ENCODE measurements around the gene KBTBD13.
"Not testable (repeated sequence)": the region's sequence is repeated elsewhere in the genome, so short reads cannot be mapped to it uniquely, and the experiment has no call there.

Gene KBTBD13

DNA sequence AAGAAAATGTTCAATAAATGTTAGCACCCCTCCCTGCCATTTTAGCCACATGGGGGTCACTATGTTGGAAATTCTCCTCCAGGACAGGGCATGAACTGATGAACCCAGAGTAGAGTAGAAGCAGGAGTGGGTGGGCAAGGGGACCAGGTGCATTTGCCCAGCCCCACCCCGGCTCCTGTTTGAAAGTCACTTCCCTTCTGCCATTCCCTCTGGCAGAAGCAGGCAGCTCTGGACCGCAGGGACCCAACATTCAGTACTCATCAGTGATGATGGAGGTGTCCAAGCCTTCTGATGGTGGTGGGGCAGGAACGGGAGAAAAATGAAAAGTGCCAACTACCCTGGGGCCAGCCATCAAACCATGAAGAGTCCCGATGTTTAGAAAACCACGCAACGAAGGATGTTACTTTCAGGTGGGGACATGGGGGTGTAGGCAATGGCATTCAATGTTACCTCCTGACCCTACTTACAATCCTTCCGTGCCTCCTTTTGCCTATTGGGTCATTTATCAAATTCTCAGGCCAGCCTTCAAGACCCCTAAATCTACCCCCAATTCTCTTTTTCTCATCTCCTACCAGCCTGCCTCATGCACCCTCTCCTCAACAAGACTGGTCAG is 21.2 kb downstream of the KBTBD13 start:
- peaks cover 15% of the 10 kb centered on the region for H3K4me1 ChIP-seq (ENCODE audit: control insufficient read depth, insufficient read depth, low read length)
- H3K27me3 ChIP-seq (ENCODE audit: control insufficient read depth, insufficient read depth, low read length): no peaks in the 10 kb centered on the region
- H3K27ac ChIP-seq (ENCODE audit: low read depth, low read length): no peak overlapping the region
- no peak overlapping the region for H3K9ac ChIP-seq (ENCODE audit: low read length)
- no peak overlapping the region for H3K4me3 ChIP-seq (ENCODE audit: low read length)
- H3K36me3 ChIP-seq (ENCODE audit: control insufficient read depth, insufficient read depth, low read length): peaks cover 9% of the 10 kb centered on the region

DNA sequence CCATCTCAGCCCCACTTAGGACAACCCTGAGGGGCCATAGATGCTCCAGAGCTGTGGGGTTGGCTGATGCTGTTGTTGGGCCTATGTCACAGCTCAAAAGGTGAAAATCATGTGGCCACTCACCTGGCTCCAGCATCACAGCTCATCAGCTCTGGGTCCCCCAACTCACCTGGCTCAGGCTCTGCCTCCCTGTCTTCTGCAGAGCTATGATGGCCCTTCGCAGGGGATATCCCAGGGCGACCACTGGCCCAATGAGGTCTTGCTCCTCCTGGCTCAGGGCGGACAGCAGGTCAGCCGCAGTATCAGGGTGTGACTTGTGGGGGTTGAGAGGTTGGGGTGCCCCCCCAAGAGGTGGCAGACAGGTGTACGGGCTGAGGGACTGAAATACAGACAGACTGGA is 22.8 kb downstream of the KBTBD13 start:
- H3K9ac ChIP-seq (ENCODE audit: low read length): no peak overlapping the region
- H3K36me3 ChIP-seq (ENCODE audit: control insufficient read depth, insufficient read depth, low read length): peaks cover 9% of the 10 kb centered on the region
- no peak overlapping the region for H3K4me3 ChIP-seq (ENCODE audit: low read length)
- peaks cover 15% of the 10 kb centered on the region for H3K4me1 ChIP-seq (ENCODE audit: control insufficient read depth, insufficient read depth, low read length)
- H3K27me3 ChIP-seq (ENCODE audit: control insufficient read depth, insufficient read depth, low read length): no peaks in the 10 kb centered on the region
- H3K27ac ChIP-seq (ENCODE audit: low read depth, low read length): no peak overlapping the region

DNA sequence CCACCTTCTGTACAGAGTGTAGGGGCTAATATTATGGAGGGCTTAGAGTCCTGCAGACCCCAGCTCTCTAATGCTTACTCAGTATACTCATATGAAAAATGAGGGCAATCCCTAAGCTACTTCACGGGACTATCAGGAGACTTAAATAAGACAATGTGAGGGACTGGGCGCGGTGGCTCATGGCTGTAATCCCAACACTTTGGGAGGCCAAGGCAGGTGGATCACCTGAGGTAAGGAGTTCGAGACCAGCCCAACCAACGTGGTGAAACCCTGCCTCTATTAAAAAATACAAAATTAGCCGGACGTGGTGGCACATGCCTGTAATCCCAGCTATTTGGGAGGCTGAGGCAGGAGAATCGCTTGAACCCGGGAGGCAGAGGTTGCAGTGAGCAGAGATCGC is 23.3 kb downstream of the KBTBD13 start:
- H3K4me1 ChIP-seq (ENCODE audit: control insufficient read depth, insufficient read depth, low read length): peaks cover 11% of the 10 kb centered on the region
- H3K36me3 ChIP-seq (ENCODE audit: control insufficient read depth, insufficient read depth, low read length); H3K27me3 ChIP-seq (ENCODE audit: control insufficient read depth, insufficient read depth, low read length); H3K27ac ChIP-seq (ENCODE audit: low read depth, low read length); H3K9ac ChIP-seq (ENCODE audit: low read length); H3K4me3 ChIP-seq (ENCODE audit: low read length): not testable (repeated sequence)

DNA sequence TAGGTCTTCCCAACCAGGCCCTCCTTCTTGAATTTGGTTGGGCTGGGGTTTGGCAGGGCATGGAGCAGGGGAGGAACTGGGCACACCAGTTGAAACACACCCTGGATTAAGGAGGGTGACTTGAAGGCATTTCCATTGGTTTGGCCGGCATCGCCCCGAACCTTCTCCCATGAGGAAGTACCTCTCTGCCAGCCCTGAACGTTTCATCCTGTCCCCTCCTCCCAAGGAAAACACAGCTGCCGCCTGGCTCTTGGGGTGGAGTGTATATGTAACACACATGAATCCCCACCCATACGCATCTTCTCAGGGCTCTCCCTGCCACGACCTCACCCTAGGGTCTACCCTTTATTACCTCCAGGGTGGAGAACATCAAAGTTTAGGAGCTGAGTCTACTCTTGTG is 23.9 kb downstream of the KBTBD13 start:
- H3K27ac ChIP-seq (ENCODE audit: low read depth, low read length): no peak overlapping the region
- H3K4me3 ChIP-seq (ENCODE audit: low read length): no peak overlapping the region
- H3K27me3 ChIP-seq (ENCODE audit: control insufficient read depth, insufficient read depth, low read length): no peaks in the 10 kb centered on the region
- peaks cover 4% of the 10 kb centered on the region for H3K4me1 ChIP-seq (ENCODE audit: control insufficient read depth, insufficient read depth, low read length)
- H3K9ac ChIP-seq (ENCODE audit: low read length): no peak overlapping the region
- peaks cover 9% of the 10 kb centered on the region for H3K36me3 ChIP-seq (ENCODE audit: control insufficient read depth, insufficient read depth, low read length)

DNA sequence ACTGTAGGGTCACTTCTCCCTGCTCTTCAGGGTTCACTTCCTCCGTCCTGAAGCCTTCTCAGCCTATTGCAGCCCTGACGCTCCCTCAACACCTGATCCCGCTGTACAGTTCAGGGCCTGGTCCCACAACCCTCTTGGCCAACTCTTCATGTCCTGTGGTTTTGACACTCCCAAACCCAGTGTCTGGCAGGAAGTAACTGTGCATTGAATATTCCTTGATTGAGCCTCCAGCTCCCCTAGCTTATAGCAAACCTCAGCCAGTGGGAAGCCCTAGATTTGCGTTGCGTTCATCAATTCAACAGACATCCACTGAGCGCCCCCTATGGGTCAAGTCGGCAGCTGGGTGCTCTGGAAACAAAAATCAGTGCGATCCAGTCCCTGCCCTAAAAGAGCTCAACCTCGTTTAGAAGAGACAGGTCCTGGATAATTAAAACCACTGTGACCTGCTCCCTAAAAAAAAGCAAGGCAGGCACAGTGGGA is 24.9 kb downstream of the KBTBD13 start:
- Histone ChIP-seq H3K4me3 (ENCODE audit: low read length) (no peak overlapping the region), H3K9ac (ENCODE audit: low read length) (no peak overlapping the region), H3K4me1 (ENCODE audit: control insufficient read depth, insufficient read depth, low read length) (no peaks in the 10 kb centered on the region), H3K27me3 (ENCODE audit: control insufficient read depth, insufficient read depth, low read length) (no peaks in the 10 kb centered on the region), H3K27ac (ENCODE audit: low read depth, low read length) (no peak overlapping the region), H3K36me3 (ENCODE audit: control insufficient read depth, insufficient read depth, low read length) (peaks cover 9% of the 10 kb centered on the region)

DNA sequence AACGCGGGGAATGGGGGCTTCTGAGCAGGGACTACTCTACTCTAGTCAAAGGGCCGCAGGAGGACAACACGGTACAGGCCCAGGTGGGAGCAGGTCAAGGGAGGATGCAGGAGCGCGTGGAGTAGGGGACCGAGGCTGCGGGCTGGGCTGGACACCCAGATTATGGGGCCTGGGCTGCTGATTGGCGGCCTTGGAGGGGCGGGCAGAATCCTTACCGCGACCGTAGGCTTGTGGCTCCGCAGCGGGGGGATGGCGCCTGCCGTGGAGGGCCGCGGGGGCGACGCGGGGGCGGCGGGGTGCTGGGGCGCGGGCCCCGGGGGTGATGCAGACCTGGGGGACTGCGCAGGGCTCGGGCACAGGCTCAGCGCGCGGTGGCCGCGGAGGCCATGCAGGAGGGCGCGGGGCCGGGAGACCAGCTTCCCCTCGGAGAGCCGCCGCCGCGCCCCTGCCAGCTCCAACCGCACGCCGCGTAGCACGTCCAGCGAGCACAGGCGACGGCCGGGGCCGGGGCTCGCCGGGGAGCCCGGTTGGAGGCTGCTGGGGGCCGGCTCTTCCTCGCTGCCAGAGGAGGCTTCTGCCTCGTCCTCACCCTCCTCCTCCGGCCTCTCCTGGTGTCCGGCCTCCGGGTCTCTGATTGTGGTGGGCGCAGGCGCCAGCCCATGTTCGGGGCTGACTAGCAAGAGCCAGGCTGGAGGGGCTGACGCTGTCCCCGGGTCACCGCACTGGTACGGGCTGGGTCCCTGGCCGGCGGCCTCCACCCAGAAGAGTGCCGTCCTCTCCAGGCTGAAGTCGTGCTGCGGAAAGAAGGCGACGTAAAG is 25.6 kb downstream of the KBTBD13 start:
- H3K36me3 ChIP-seq (ENCODE audit: control insufficient read depth, insufficient read depth, low read length): peaks cover 9% of the 10 kb centered on the region

DNA sequence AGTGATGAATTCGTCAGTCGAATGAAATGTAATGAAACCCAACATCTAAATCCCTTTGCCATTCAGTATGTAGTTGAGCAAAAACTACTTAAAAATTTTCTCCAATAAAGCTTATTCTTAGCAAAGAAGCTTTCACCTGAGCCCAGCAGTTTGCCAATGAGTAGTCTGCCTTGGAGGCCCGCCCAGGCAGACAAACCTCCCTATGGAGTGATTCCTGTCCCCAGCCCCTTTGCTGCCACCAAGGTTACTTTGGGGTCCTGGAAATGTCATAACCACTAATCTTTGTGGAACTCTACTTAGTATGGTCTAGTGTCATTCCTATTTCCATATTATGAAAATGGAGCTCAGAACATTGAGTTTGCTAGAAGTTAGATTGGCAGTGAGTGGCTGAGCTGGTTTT is 26.4 kb downstream of the KBTBD13 start:
- Histone ChIP-seq H3K4me1 (ENCODE audit: control insufficient read depth, insufficient read depth, low read length) (no peaks in the 10 kb centered on the region), H3K9ac (ENCODE audit: low read length) (no peak overlapping the region), H3K36me3 (ENCODE audit: control insufficient read depth, insufficient read depth, low read length) (peaks cover 9% of the 10 kb centered on the region), H3K4me3 (ENCODE audit: low read length) (no peak overlapping the region), H3K27me3 (ENCODE audit: control insufficient read depth, insufficient read depth, low read length) (no peaks in the 10 kb centered on the region), H3K27ac (ENCODE audit: low read depth, low read length) (no peak overlapping the region)

More for the DNA sequence above, 25.6 kb downstream of the KBTBD13 start:
- H3K4me3 ChIP-seq (ENCODE audit: low read length): no peak overlapping the region
- H3K4me1 ChIP-seq (ENCODE audit: control insufficient read depth, insufficient read depth, low read length): no peaks in the 10 kb centered on the region
- H3K9ac ChIP-seq (ENCODE audit: low read length): no peak overlapping the region
- H3K27ac ChIP-seq (ENCODE audit: low read depth, low read length): no peak overlapping the region
- no peaks in the 10 kb centered on the region for H3K27me3 ChIP-seq (ENCODE audit: control insufficient read depth, insufficient read depth, low read length)

DNA sequence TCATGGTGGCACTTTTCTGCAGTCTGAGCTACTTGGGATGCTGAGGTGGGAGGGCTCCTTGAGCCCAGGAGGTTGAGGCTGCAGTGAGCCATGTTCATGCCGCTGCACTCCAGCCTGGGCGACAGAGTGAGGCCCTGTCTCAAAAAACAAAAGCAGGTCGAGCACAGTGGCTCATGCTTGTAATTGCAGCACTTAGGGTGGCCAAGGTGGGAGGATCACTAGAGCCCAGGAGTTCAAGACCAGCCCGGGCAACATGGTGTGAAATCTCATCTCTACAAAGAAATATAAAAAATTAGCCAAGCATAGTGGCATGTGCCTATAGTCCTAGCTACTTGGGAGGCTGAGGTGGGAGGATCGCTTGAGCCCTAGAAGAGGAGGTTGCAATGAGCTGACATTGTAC is 28.5 kb downstream of the KBTBD13 start:
- H3K4me1 ChIP-seq (ENCODE audit: control insufficient read depth, insufficient read depth, low read length): no peaks in the 10 kb centered on the region
- H3K9ac ChIP-seq (ENCODE audit: low read length): no peak overlapping the region
- no peak overlapping the region for H3K4me3 ChIP-seq (ENCODE audit: low read length)
- no peak overlapping the region for H3K27ac ChIP-seq (ENCODE audit: low read depth, low read length)
- H3K36me3 ChIP-seq (ENCODE audit: control insufficient read depth, insufficient read depth, low read length): peaks cover 2% of the 10 kb centered on the region
- no peaks in the 10 kb centered on the region for H3K27me3 ChIP-seq (ENCODE audit: control insufficient read depth, insufficient read depth, low read length)

DNA sequence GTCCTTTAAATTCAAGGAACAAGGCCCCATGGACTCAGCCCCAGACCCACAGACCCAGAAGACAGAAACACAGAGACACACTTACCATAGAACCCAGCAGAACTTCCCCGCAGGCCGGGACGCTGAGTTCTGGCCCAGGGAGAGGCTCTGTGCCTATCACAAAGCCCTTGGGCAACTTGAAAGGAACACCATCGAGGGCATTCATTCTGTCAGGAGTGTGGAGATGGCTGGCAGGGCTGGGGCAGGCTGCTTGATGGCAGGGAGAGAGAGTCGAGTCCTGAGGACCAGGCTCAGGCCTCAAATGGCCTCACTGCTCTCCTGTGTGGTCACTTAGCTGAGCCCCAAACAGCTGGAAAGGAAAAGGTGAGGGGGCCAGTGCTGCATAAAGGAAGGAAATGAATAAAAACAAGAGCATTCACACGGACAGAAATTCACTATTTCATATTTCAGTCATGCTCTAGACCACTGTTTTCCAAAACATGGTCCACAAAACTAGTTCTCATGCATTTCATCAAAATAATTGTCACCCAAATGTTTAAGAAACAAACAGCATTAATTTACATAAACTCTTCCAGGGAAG is 29.6 kb downstream of the KBTBD13 start:
- Histone ChIP-seq H3K9ac (ENCODE audit: low read length) (no peak overlapping the region), H3K4me3 (ENCODE audit: low read length) (no peak overlapping the region), H3K27me3 (ENCODE audit: control insufficient read depth, insufficient read depth, low read length) (no peaks in the 10 kb centered on the region), H3K4me1 (ENCODE audit: control insufficient read depth, insufficient read depth, low read length) (no peaks in the 10 kb centered on the region), H3K27ac (ENCODE audit: low read depth, low read length) (no peak overlapping the region), H3K36me3 (ENCODE audit: control insufficient read depth, insufficient read depth, low read length) (no peaks in the 10 kb centered on the region)

DNA sequence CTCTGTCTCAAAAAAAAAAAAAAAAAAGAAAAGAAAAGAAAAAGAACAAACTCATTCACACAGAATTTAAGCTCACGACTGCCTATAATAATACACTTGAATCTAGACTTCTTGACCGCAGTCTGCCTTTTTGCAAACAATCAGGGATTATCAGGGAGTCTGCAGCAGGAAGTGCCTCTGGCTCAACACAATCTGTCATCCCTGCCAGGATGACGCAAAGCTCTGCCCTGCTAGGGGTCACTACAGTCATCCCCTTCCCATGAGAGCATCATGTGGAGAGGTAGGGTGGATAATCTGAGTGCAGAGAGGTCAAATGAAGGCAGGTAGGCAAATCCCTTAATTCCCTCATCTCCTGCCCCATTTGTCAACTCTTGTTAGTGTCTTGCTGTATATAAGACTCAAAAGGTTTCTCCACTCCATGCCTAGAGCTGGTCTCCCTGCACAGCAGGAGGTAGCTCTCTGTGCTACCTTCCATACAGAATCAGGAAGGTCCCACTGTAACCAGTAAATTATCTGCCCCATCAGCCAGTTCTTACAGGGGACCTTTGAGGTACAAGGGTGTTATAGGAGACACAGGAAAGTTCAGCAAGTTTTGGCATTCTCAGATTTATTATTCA is 34.2 kb downstream of the KBTBD13 start:
- Histone ChIP-seq H3K9ac (ENCODE audit: low read length) (no peak overlapping the region), H3K4me1 (ENCODE audit: control insufficient read depth, insufficient read depth, low read length) (no peaks in the 10 kb centered on the region), H3K4me3 (ENCODE audit: low read length) (no peak overlapping the region), H3K27me3 (ENCODE audit: control insufficient read depth, insufficient read depth, low read length) (no peaks in the 10 kb centered on the region), H3K36me3 (ENCODE audit: control insufficient read depth, insufficient read depth, low read length) (peaks cover 10% of the 10 kb centered on the region), H3K27ac (ENCODE audit: low read depth, low read length) (no peak overlapping the region)

DNA sequence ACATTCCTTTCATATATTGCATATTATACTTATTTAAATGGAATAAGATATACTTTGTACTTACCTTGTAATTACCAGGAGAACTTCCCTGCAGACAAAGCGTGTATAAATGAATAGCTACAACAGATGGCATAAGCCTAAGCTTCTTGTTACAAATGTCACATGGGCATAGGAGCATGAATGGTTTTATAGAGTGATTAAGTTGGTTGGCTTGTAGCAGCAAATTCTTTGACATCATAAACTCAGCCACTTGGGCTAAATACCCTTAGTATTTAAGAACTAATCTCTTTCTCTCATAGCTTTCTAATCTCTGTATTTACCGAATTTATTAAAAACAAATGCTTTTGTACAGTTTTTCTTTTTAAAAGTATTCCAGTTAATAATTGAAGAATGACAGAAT is 38.5 kb downstream of the KBTBD13 start, which contains the start of gene UBAP1L:
TSS of gene UBAP1L (minus strand) at position 115 of the 400 bp plus-strand sequence. CDS start 8,985 bp downstream, outside the sequence.
- Histone ChIP-seq H3K9ac (ENCODE audit: low read length) (no peak within 1 kb of the TSS), H3K27me3 (ENCODE audit: control insufficient read depth, insufficient read depth, low read length) (no peaks in the 10 kb centered on the region), H3K27ac (ENCODE audit: low read depth, low read length) (no peak within 1 kb of the TSS), H3K36me3 (ENCODE audit: control insufficient read depth, insufficient read depth, low read length) (peaks cover 25% of the 10 kb centered on the region), H3K4me1 (ENCODE audit: control insufficient read depth, insufficient read depth, low read length) (no peaks in the 10 kb centered on the region), H3K4me3 (ENCODE audit: low read length) (no peak within 1 kb of the TSS)

DNA sequence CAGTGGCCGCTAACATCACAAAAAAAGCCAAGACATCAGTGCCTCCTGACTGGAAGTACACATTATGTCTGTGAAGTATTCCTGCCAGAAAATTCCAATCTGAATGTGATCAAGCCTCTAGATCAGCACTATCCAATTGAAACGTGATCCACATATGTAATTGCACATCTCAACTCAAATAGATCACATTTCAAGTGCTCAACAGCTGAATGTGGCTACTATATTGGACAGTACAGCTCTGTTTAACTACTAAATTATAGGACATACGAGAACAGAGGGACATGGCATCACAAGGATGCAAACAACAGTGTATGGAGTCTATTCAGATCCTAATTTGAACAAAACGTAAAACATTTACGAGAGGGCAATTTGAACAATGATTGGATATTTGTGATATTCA is 39.0 kb downstream of the KBTBD13 start:
- Histone ChIP-seq H3K9ac (ENCODE audit: low read length) (no peak overlapping the region), H3K36me3 (ENCODE audit: control insufficient read depth, insufficient read depth, low read length) (peaks cover 25% of the 10 kb centered on the region), H3K4me1 (ENCODE audit: control insufficient read depth, insufficient read depth, low read length) (no peaks in the 10 kb centered on the region)

More for the DNA sequence above, 39.0 kb downstream of the KBTBD13 start:
- Histone ChIP-seq H3K27ac (ENCODE audit: low read depth, low read length) (no peak overlapping the region), H3K27me3 (ENCODE audit: control insufficient read depth, insufficient read depth, low read length) (no peaks in the 10 kb centered on the region), H3K4me3 (ENCODE audit: low read length) (no peak overlapping the region)
